ENCODE measurements around the gene EPB41.
"Not testable (repeated sequence)": the region's sequence is repeated elsewhere in the genome, so short reads cannot be mapped to it uniquely, and the experiment has no call there.

The EPB41 gene

GRCh38 chr1:29145739-29146437 lies 231.5 kb downstream of the EPB41 start:
- DNase-seq, result no peak

- no peak for DNase-seq
These were observed 234.5 kb downstream of the EPB41 start for GRCh38 chr1:29148656-29149491.

- not testable (repeated sequence) for DNase-seq
These were observed 236.0 kb downstream of the EPB41 start for GRCh38 chr1:29150346-29150745.

- no peak for DNase-seq
These were observed 237.9 kb downstream of the EPB41 start for GRCh38 chr1:29152046-29152805.

GRCh38 chr1:29156543-29157268 lies 242.3 kb downstream of the EPB41 start:
- DNase-seq, result no peak

GRCh38 chr1:29157269-29157601 lies 242.9 kb downstream of the EPB41 start:
- DNase-seq, result no peak

GRCh38 chr1:29159773-29160172 lies 245.4 kb downstream of the EPB41 start:
- no peak for DNase-seq

GRCh38 chr1:29162025-29162424 lies 247.7 kb downstream of the EPB41 start:
- no peak for DNase-seq

- no peak for DNase-seq
These were observed 248.2 kb downstream of the EPB41 start for GRCh38 chr1:29162476-29163138.

GRCh38 chr1:29164588-29164987 lies 250.2 kb downstream of the EPB41 start:
- no peak for DNase-seq

GRCh38 chr1:29166291-29166878 lies 252.0 kb downstream of the EPB41 start:
- no peak for DNase-seq

GRCh38 chr1:29167904-29168303 lies 253.5 kb downstream of the EPB41 start:
- DNase-seq, result no peak
